PC-9 (cell line): ENCODE results near the gene DCN. TPM values are rescaled to one million over a fixed set of nuclear protein-coding genes. Genes with fewer than 3 reads are reported as not detected.

Experiments used
- BruUV-seq: library from RNA; stranded (reverse); fragments of 400-500 nt; replicated peaks from 2 replicates; lab custom pipeline; 2021; lab: Mats Ljungman, UMichigan
- CTCF ChIA-PET: fragments of 300-600 bp; sonication (Branson Sonifier 250); formaldehyde crosslinking; loops from one replicate; lab custom pipeline; 2022; ENCODE audit warnings: antibody characterized with exemption; lab: Charles Lee
- POLR2A ChIA-PET: fragments of 300-600 bp; sonication (Branson Sonifier 250); formaldehyde crosslinking; loops from one replicate; lab custom pipeline; 2022; ENCODE audit warnings: antibody characterized with exemption; ENCODE audit not compliant: unreplicated experiment; lab: Charles Lee
- DNase-seq, 2 experiments: peaks; one replicate each; pipeline versions ENCODE4 v3.0.0 to v3.0.0-alpha.2; 2015 to 2022; ENCODE audit warnings: mixed read lengths in 1 of 2
- H2AFZ ChIP-seq: fragments of 200-600 bp; sonication (generic); 2 replicates; pipeline ENCODE4 v1.8.1; 2017; ENCODE audit warnings: antibody characterized with exemption
- H3F3A ChIP-seq: fragments of 200-600 bp; sonication (generic); 2 replicates; pipeline ENCODE4 v1.8.1; 2017; ENCODE audit warnings: antibody characterized with exemption, mild to moderate bottlenecking, low read depth; ENCODE audit not compliant: insufficient read depth
- H3K27ac ChIP-seq: fragments of 200-600 bp; sonication (generic); 2 replicates; pipeline ENCODE4 v1.6.1; 2016; ENCODE audit warnings: mixed run types
- H3K27me3 ChIP-seq: fragments of 200-600 bp; sonication (generic); 2 replicates; pipeline ENCODE4 v1.6.1; 2016; ENCODE audit warnings: low read depth, mixed run types; ENCODE audit not compliant: insufficient read depth
- H3K36me3 ChIP-seq: fragments of 200-600 bp; sonication (generic); 2 replicates; pipeline ENCODE4 v1.6.1; 2016; ENCODE audit warnings: low read depth, mixed run types
- H3K4me1 ChIP-seq: fragments of 200-600 bp; sonication (generic); replicated peaks from 2 replicates; pipeline ENCODE4 v1.6.1; 2016; ENCODE audit warnings: mixed run types; ENCODE audit not compliant: insufficient read depth
- H3K4me2 ChIP-seq: fragments of 200-600 bp; sonication (generic); 2 replicates; pipeline ENCODE4 v1.6.1; 2017; ENCODE audit warnings: mixed run types
- H3K4me3 ChIP-seq: fragments of 200-600 bp; sonication (generic); 2 replicates; pipeline ENCODE4 v1.6.1; 2016; ENCODE audit warnings: mixed run types
- H3K79me2 ChIP-seq: fragments of 200-600 bp; sonication (generic); 2 replicates; pipeline ENCODE4 v1.6.1; 2017; ENCODE audit warnings: low read depth, mixed run types
- H3K9me2 ChIP-seq: fragments of 200-600 bp; sonication (generic); 2 replicates; pipeline ENCODE4 v1.8.1; 2017; ENCODE audit warnings: mild to moderate bottlenecking; ENCODE audit not compliant: insufficient read depth
- H3K9me3 ChIP-seq: fragments of 200-600 bp; sonication (generic); 2 replicates; pipeline ENCODE4 v1.8.1; 2016; ENCODE audit warnings: low read depth; ENCODE audit not compliant: insufficient read depth
- H4K20me1 ChIP-seq: fragments of 200-600 bp; sonication (generic); 2 replicates; pipeline ENCODE4 v1.8.1; 2017; ENCODE audit not compliant: insufficient read depth
- CTCF ChIP-seq: fragments of 200-600 bp; sonication (generic); conservative IDR thresholded peaks from 2 replicates; pipeline ENCODE4 v1.6.1; 2017; ENCODE audit warnings: mixed run types, antibody characterized with exemption, mild to moderate bottlenecking, moderate library complexity
- EZH2 ChIP-seq: fragments of 200-600 bp; sonication (generic); IDR thresholded peaks from 2 replicates; pipeline ENCODE4 v1.8.0; 2017; ENCODE audit warnings: antibody characterized with exemption, low read depth
- intact Hi-C: fragments of 100-400 bp; cut with micrococcal nuclease; formaldehyde crosslinking; loops from one replicate; pipeline ENCODE4 v1.10.0; 2022; ENCODE audit not compliant: unreplicated experiment
- total RNA-seq: library from RNA; stranded (reverse); gene quantifications from 2 replicates; pipeline ENCODE4 v1.2.3, GENCODE V29; 2021

The DCN gene
- total RNA-seq, 1 experiment from 2014 or later: not detected

GRCh38 chr12:91188778-91189177 is 6.2 kb upstream of the DCN start:
- Histone ChIP-seq H3K9me2 (no peaks in the 10 kb centered on the region), H3F3A (no peaks in the 10 kb centered on the region), H2AFZ (no peak overlapping the region), H3K36me3 (no peaks in the 10 kb centered on the region), H3K27ac (no peak overlapping the region), H3K79me2 (no peaks in the 10 kb centered on the region), H3K4me2 (no peak overlapping the region), H3K9me3 (no peaks in the 10 kb centered on the region; the same call in 1 of the 2 replicates), H3K27me3 (no peaks in the 10 kb centered on the region), H3K4me3 (no peak overlapping the region), H3K4me1 (no peaks in the 10 kb centered on the region), H4K20me1 (no peaks in the 10 kb centered on the region)
- CTCF ChIA-PET: no interaction called here
- no peak for TF ChIP-seq CTCF
- no peak for TF ChIP-seq EZH2
- BruUV-seq: no TSS peak
- DNase-seq: no peak
- POLR2A ChIA-PET: no interaction called here
- intact Hi-C loops: no loop called here

- Histone ChIP-seq H4K20me1 (no peaks in the 10 kb centered on the region), H3K4me3 (no peak overlapping the region), H3K9me3 (no peaks in the 10 kb centered on the region; the same call in 1 of the 2 replicates), H3K36me3 (no peaks in the 10 kb centered on the region), H3K27ac (no peak overlapping the region), H3K79me2 (no peaks in the 10 kb centered on the region), H2AFZ (no peak overlapping the region), H3F3A (no peaks in the 10 kb centered on the region), H3K4me2 (no peak overlapping the region), H3K27me3 (no peaks in the 10 kb centered on the region), H3K4me1 (no peaks in the 10 kb centered on the region), H3K9me2 (no peaks in the 10 kb centered on the region)
- no peak for TF ChIP-seq CTCF
- TF ChIP-seq EZH2: no peak
- BruUV-seq: no TSS peak
- intact Hi-C loops: no loop called here
- ChIA-PET POLR2A (no interaction called here), CTCF (no interaction called here)
- no peak for DNase-seq
Measured at GRCh38 chr12:91186156-91186555, 3.5 kb upstream of the DCN start.

GRCh38 chr12:91185421-91185820 is 2.8 kb upstream of the DCN start:
- Histone ChIP-seq H2AFZ (no peak overlapping the region), H3K9me2 (no peaks in the 10 kb centered on the region), H3K4me3 (no peak overlapping the region), H3K4me2 (no peak overlapping the region), H3K4me1 (no peaks in the 10 kb centered on the region), H4K20me1 (no peaks in the 10 kb centered on the region), H3K27me3 (no peaks in the 10 kb centered on the region), H3K36me3 (no peaks in the 10 kb centered on the region), H3K9me3 (no peaks in the 10 kb centered on the region; the same call in 1 of the 2 replicates), H3F3A (no peaks in the 10 kb centered on the region), H3K79me2 (no peaks in the 10 kb centered on the region), H3K27ac (no peak overlapping the region)
- TF ChIP-seq EZH2: no peak
- no peak for TF ChIP-seq CTCF
- ChIA-PET POLR2A (no interaction called here), CTCF (no interaction called here)
- no peak for DNase-seq
- intact Hi-C loops: no loop called here
- BruUV-seq: no TSS peak
